Measurements from ENCODE around the gene GLP1R. TPM values are rescaled to one million over a fixed set of nuclear protein-coding genes. Genes with fewer than 3 reads are reported as not detected.

The GLP1R gene
- total RNA-seq, 4 donors from 2014 or later, result not detected

DNA sequence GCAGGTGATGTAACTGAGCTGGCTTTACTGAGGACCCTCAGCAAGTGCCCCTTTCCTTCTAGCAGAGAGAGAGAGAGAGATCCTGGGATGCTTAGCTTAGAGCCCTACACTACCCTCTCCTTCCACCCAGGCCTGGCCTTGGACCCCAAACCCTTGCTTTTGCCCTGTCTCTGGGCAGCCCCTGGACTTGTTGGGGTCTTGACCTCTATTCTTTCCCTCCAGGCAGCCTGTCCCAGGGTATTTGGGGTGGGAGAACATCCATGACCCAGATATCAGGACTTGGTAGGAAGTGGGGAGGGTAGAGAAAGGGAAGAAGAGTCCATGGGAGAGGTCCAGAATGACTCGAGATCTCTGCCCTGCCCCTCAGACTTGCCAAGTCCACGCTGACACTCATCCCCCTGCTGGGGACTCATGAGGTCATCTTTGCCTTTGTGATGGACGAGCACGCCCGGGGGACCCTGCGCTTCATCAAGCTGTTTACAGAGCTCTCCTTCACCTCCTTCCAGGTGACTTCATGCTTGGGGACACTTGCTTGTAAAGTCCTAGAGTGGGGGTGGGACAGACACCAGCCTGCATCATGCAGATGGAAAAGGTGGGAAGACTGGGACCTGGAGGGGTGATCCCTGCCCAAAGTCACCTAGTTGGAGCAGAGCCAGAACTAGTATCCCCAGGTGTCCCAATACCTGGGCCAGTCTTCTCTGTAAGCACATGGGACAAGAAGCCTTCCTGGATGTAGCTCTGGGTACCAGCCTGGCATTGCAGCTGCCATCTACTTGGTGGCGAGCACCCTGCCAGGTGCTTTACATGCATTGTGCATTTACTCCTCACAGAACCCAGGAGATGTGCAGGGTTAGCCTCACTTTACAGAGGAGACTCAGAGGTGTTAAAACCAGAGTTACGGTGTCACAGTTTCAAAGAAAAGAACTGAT is 30.9 kb downstream of the GLP1R start:
- no peaks in the 10 kb centered on the region for H3K36me3 ChIP-seq
- no peak overlapping the region for H3K4me3 ChIP-seq
- no peaks in the 10 kb centered on the region for H3K9me3 ChIP-seq
- 84% methylated on average over 7 of the region's 8 CpGs for WGBS
- H3K27me3 ChIP-seq, result peaks cover 0 to 21% (median 0%) of the 10 kb centered on the region in 4 donors
- TF ChIP-seq, protein P1, sequence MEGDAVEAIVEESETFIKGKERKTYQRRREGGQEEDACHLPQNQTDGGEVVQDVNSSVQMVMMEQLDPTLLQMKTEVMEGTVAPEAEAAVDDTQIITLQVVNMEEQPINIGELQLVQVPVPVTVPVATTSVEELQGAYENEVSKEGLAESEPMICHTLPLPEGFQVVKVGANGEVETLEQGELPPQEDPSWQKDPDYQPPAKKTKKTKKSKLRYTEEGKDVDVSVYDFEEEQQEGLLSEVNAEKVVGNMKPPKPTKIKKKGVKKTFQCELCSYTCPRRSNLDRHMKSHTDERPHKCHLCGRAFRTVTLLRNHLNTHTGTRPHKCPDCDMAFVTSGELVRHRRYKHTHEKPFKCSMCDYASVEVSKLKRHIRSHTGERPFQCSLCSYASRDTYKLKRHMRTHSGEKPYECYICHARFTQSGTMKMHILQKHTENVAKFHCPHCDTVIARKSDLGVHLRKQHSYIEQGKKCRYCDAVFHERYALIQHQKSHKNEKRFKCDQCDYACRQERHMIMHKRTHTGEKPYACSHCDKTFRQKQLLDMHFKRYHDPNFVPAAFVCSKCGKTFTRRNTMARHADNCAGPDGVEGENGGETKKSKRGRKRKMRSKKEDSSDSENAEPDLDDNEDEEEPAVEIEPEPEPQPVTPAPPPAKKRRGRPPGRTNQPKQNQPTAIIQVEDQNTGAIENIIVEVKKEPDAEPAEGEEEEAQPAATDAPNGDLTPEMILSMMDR (IDR thresholded peaks at IDR 0.05), result no peak
- TF ChIP-seq POLR2AphosphoS5 (IDR thresholded peaks at IDR 0.05), result no peak
- no peak for TF ChIP-seq POLR2A (IDR thresholded peaks at IDR 0.05; ENCODE audit: low read depth)
- TF ChIP-seq EP300 (IDR thresholded peaks at IDR 0.05), result no peak
- H3K27ac ChIP-seq (replicated peaks in 1 of 4), result no peak overlapping the region
- DNase-seq (ENCODE audit: extremely low spot score), result no peak
- intact Hi-C loops (cut with DNase I), result no loop called here
- peaks cover 0 to 3% (median 1%) of the 10 kb centered on the region in 4 donors for H3K4me1 ChIP-seq

DNA sequence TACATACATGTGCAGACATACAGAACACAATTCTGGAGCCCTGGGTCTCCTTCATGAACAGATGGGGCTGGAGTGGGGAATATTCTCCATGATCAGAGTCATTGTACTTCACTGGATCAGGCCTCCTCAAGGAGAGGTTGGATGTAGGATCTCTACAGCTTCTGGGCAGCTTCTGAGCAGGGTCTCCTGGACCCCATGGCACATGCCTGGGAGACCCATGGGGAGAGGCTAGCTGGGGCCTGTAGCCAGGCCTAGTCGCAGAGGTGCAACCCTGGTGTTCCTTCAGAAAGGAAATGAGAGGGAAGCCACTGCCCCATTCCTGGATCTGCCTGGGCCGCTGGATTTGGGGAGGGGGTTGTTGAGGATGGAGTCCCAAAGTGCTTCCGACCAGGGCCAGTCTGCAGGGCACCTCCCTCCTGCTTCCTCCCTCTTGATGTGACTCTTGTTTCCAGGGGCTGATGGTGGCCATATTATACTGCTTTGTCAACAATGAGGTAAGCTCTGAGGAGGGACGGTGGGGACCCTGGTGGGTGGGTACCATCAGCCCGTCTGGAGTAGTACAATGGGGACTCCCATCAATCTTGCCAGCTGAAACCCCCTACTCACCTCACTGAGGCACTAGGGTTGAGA is 31.8 kb downstream of the GLP1R start:
- intact Hi-C loops (cut with DNase I), result no loop called here
- Histone ChIP-seq H3K36me3 (no peaks in the 10 kb centered on the region), H3K27me3 (peaks cover 0 to 23% (median 0%) of the 10 kb centered on the region in 4 donors), H3K4me3 (no peak overlapping the region), H3K4me1 (peaks cover 0 to 10% (median 2%) of the 10 kb centered on the region in 4 donors), H3K9me3 (no peaks in the 10 kb centered on the region), H3K27ac (replicated peaks in 1 of 4) (no peak overlapping the region)
- no peak for DNase-seq (ENCODE audit: extremely low spot score)
- 78% methylated on average over 4 of the region's 5 CpGs for WGBS
- TF ChIP-seq EP300 (IDR thresholded peaks at IDR 0.05), result no peak
- TF ChIP-seq POLR2A (IDR thresholded peaks at IDR 0.05; ENCODE audit: low read depth), result no peak
- TF ChIP-seq, protein P1 (IDR thresholded peaks at IDR 0.05), result no peak

DNA sequence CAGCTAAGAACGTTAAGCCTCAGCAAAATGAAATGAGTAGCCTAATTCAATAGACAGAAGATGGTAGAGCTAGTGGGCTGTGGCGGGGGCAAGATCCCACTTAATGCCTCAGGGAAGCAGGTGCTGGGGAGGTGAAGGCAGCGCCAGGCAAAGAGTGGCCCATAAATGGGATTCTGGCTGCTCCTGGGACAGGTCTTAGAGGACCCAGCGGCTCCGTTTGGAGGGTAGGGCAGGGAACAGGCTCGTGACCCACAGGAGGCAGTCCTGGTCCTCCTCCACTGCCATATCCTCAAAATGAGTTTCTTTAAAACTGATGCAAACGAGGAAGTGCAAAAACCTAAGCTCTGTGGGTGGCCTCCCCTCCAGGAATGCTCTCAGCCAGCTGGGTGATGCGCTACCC is 33.7 kb downstream of the GLP1R start:
- no peaks in the 10 kb centered on the region for H3K9me3 ChIP-seq
- H3K27ac ChIP-seq (replicated peaks in 1 of 4), result no peak overlapping the region
- H3K27me3 ChIP-seq, result peaks cover 0 to 23% (median 0%) of the 10 kb centered on the region in 4 donors
- TF ChIP-seq POLR2A (IDR thresholded peaks at IDR 0.05; ENCODE audit: low read depth) (no peak), POLR2AphosphoS5 (IDR thresholded peaks at IDR 0.05) (no peak), EP300 (IDR thresholded peaks at IDR 0.05) (no peak)
- TF ChIP-seq, protein P1 (IDR thresholded peaks at IDR 0.05), result no peak
- H3K4me1 ChIP-seq, result peaks cover 0 to 10% (median 2%) of the 10 kb centered on the region in 4 donors
- intact Hi-C loops (cut with DNase I), result no loop called here
- WGBS, result 79% methylated on average over 8 of the region's 8 CpGs
- no peaks in the 10 kb centered on the region for H3K36me3 ChIP-seq
- H3K4me3 ChIP-seq, result no peak overlapping the region
- no peak for DNase-seq (ENCODE audit: extremely low spot score)

DNA sequence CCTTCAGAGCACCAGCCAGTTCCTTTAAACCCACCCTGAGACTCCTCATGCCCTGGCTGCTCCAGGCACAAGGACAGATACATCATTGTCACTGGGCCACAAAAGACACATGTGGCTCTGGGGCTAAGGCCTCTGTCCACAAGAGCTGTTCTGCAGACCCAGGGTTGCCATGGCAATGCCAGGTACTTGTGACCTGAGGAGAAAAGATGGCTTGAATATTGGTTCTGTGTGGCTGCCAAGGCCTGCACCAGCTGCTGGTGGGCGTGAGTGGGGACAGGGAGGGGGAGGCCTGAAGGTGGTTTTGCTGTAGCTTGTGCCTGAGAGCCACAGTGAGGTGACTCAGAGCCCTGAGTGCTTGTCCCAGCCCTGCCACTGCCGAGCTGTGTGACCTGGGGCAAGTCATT is 34.7 kb downstream of the GLP1R start:
- 90% methylated on average over 2 of the region's 2 CpGs for WGBS
- H3K27ac ChIP-seq (replicated peaks in 1 of 4), result no peak overlapping the region
- H3K4me3 ChIP-seq, result no peak overlapping the region
- no peaks in the 10 kb centered on the region for H3K36me3 ChIP-seq
- H3K9me3 ChIP-seq, result no peaks in the 10 kb centered on the region
- peaks cover 0 to 23% (median 0%) of the 10 kb centered on the region in 4 donors for H3K27me3 ChIP-seq
- intact Hi-C loops (cut with DNase I), result no loop called here
- TF ChIP-seq, protein P1 (IDR thresholded peaks at IDR 0.05), result no peak
- no peak for TF ChIP-seq POLR2A (IDR thresholded peaks at IDR 0.05; ENCODE audit: low read depth)
- no peak for TF ChIP-seq EP300 (IDR thresholded peaks at IDR 0.05)
- no peak for TF ChIP-seq POLR2AphosphoS5 (IDR thresholded peaks at IDR 0.05)
- DNase-seq (ENCODE audit: extremely low spot score), result no peak
- H3K4me1 ChIP-seq, result peaks cover 0 to 13% (median 6%) of the 10 kb centered on the region in 4 donors

Data from esophagus muscularis mucosa (tissue), 4 donors.